Epithelial cell of proximal tubule (primary cell): Measurements from ENCODE around the gene ZNF552. TPM values are rescaled to one million over a fixed set of nuclear protein-coding genes. Genes with fewer than 3 reads are reported as not detected.
"Not testable (repeated sequence)": the region's sequence is repeated elsewhere in the genome, so short reads cannot be mapped to it uniquely, and the experiment has no call there.

Source experiments
- DNase-seq: peaks from one replicate; pipeline ENCODE4 v3.0.0-alpha.2; 2011; ENCODE audit warnings: low read depth
- H3K4me3 ChIP-seq: 2 replicates; pipeline ENCODE4 v1.5.1; 2011; ENCODE audit warnings: low read depth, mild to moderate bottlenecking, low read length
- CTCF ChIP-seq: conservative IDR thresholded peaks from 2 replicates; pipeline ENCODE4 v1.5.1; 2012; ENCODE audit warnings: low read depth, mild to moderate bottlenecking, low read length
- total RNA-seq: library from RNA; depleted of rRNA; stranded (reverse); fragments of >200 nt; gene quantifications from 2 replicates; pipeline ENCODE4 v1.2.3, GENCODE V29; 2015

The ZNF552 gene
- total RNA-seq, 1 donor from 2014 or later: 7.0 TPM

- DNase-seq: no peak
- peak; percentile 49 for TF ChIP-seq CTCF
Observed at GRCh38 chr19:57830071-57830602, 15.4 kb upstream of the ZNF552 start, which contains the start of gene ZNF587B. Gene ZNF587B (plus strand): TSS chr19:57830299. CDS start chr19:57830529, 230 bp downstream.

GRCh38 chr19:57829316-57829715, 14.6 kb upstream of the ZNF552 start:
- no peak for TF ChIP-seq CTCF
- DNase-seq: no peak
- no peak overlapping the region for H3K4me3 ChIP-seq

More at GRCh38 chr19:57830071-57830602, 15.4 kb upstream of the ZNF552 start, which contains the start of gene ZNF587B:
- peak within 1 kb of the TSS; percentile 68 for H3K4me3 ChIP-seq

GRCh38 chr19:57825511-57825910, 10.8 kb upstream of the ZNF552 start:
- H3K4me3 ChIP-seq: no peak overlapping the region
- no peak for TF ChIP-seq CTCF
- no peak for DNase-seq

- DNase-seq, H3K4me3 ChIP-seq: not testable (repeated sequence)
Observed at GRCh38 chr19:57823608-57824007, 8.9 kb upstream of the ZNF552 start.

GRCh38 chr19:57823155-57823554, 8.4 kb upstream of the ZNF552 start:
- not testable (repeated sequence) for DNase-seq, H3K4me3 ChIP-seq

GRCh38 chr19:57821501-57821900, 6.8 kb upstream of the ZNF552 start:
- not testable (repeated sequence) for H3K4me3 ChIP-seq, DNase-seq

- H3K4me3 ChIP-seq: not testable (repeated sequence)
Observed at GRCh38 chr19:57821095-57821494, 6.4 kb upstream of the ZNF552 start.

GRCh38 chr19:57820599-57820998, 5.9 kb upstream of the ZNF552 start:
- H3K4me3 ChIP-seq: peak overlapping the region; percentile 81
- no peak for TF ChIP-seq CTCF
- no peak for DNase-seq

More at GRCh38 chr19:57821095-57821494, 6.4 kb upstream of the ZNF552 start:
- DNase-seq: not testable (repeated sequence)

- peak overlapping the region; percentile 81 for H3K4me3 ChIP-seq
- peak; percentile 78 for DNase-seq
- TF ChIP-seq CTCF: peak; percentile 17
Observed at GRCh38 chr19:57819475-57820148, 4.9 kb upstream of the ZNF552 start.
